Thyroid gland (tissue), 4 donors: ENCODE results near the gene GALNT9. TPM values are rescaled to one million over a fixed set of nuclear protein-coding genes. Genes with fewer than 3 reads are reported as not detected.

ENCODE experiments used
- DNase-seq, 2 donors: peaks; one replicate each; pipeline ENCODE4 v3.0.0-alpha.2; 2019
- H3K27ac ChIP-seq, 3 donors: fragments of 200-600 bp; sonication (generic); 1 replicate in 2 of 3; 2 replicates in 1 of 3; pipeline ENCODE4 v1.5.1; 2016 to 2019; ENCODE audit warnings: mild to moderate bottlenecking in 1 of 3, moderate library complexity in 1 of 3
- H3K27me3 ChIP-seq: fragments of 200-600 bp; sonication (generic); one replicate; pipeline ENCODE4 v1.5.1; 2019
- H3K36me3 ChIP-seq, 2 donors: fragments of 200-600 bp; sonication (generic); one replicate each; pipeline ENCODE4 v1.5.1; 2016 to 2019
- H3K4me1 ChIP-seq, 2 donors: fragments of 200-600 bp; sonication (generic); one replicate each; pipeline ENCODE4 v1.5.1; 2017 to 2019
- H3K4me3 ChIP-seq, 3 donors: fragments of 200-600 bp; sonication (generic); replicated peaks in 1 of 3; 1 replicate in 2 of 3; 2 replicates in 1 of 3; pipeline ENCODE4 v1.5.1; 2016; ENCODE audit warnings: mild to moderate bottlenecking in 1 of 3
- H3K9me3 ChIP-seq: fragments of 200-600 bp; sonication (generic); one replicate; pipeline ENCODE4 v1.5.1; 2017
- CTCF ChIP-seq, 6 experiments: fragments of 200-600 bp in 3 of 6; fragments of 450-650 bp in 3 of 6; sonication (generic) in 3 of 6; IDR thresholded peaks; one replicate each; pipeline ENCODE4 v1.5.1; 2016 to 2019; ENCODE audit warnings: antibody characterized with exemption in 6 of 6, mild to moderate bottlenecking in 2 of 6, inconsistent platforms in 1 of 6, moderate library complexity in 1 of 6
- POLR2A ChIP-seq, 2 donors: fragments of 450-650 bp; IDR thresholded peaks; one replicate each; pipeline ENCODE4 v1.6.1; 2017; ENCODE audit warnings: antibody characterized with exemption in 2 of 2, mild to moderate bottlenecking in 2 of 2, moderate library complexity in 1 of 2
- WGBS, 2 donors: methylation state at CpG; one replicate each; pipeline ENCODE4 v1.1.5; 2017; 5-methylcytosine and 5-hydroxymethylcytosine counted together
- intact Hi-C: fragments of 100-400 bp; cut with DNase I; formaldehyde crosslinking; loops from one replicate; pipeline ENCODE4 v1.15.1; 2023
- total RNA-seq, 4 donors: library from RNA; depleted of rRNA; stranded (reverse); fragments of >200 nt; gene quantifications; one replicate each; pipeline ENCODE4 v1.2.3, GENCODE V29; 2016

Gene GALNT9
- total RNA-seq, 4 donors from 2014 or later = 2.2 to 29.2 (median 15.9) TPM

DNA sequence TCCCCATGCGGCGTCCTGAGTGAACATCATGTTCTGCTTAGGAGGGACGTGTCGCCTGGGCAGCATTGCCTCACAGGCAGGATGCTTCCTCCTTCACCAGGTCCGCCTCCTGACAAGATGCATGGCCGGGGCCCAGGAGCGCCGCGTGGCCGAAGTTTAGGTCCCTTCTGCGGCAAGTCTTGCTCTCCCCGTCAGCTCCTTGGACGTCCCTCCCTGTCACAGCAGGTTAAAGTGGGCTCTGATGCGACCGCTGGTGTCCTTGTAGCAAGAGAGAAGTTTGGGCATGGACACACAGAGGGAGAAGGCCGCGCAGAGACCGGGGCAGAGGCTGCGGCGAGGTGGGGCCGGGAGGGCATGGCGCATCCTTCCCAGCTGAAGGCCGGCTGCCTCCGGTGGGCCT is 9.4 kb upstream of the GALNT9 start:
- intact Hi-C loops = no loop called here
- no peaks in the 10 kb centered on the region for H3K4me1 ChIP-seq
- DNase-seq = no peak
- TF ChIP-seq POLR2A (IDR thresholded peaks at IDR 0.05) (no peak), CTCF (IDR thresholded peaks at IDR 0.05) (no peak)
- no peak overlapping the region for H3K4me3 ChIP-seq
- H3K27me3 ChIP-seq = no peaks in the 10 kb centered on the region
- no peaks in the 10 kb centered on the region for H3K9me3 ChIP-seq
- H3K27ac ChIP-seq = no peak overlapping the region
- no peaks in the 10 kb centered on the region for H3K36me3 ChIP-seq
- 92 to 94% methylated on average over 18 to 20 of the region's 24 CpGs for WGBS, 2 donors

DNA sequence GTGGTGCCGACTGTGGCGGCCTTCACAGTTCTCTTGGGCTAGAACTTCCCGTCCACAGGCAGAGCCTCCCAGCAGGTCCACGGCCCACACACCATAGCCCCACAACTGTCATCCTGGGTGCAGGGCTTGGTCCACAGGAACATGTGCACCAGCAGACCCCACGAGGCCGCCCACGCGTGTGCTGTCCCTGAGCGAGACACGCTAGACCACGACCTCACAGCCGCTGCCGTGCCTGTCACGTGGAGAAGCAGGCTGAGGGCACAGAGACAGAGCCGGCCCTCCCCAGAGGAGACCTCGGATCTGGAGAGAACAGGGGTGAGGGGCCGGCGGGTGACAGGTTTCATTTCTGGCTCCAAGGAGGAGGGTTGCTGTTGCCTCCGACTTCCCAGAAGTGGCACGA is 8.9 kb upstream of the GALNT9 start:
- Histone ChIP-seq H3K9me3 (no peaks in the 10 kb centered on the region), H3K4me3 (no peak overlapping the region), H3K4me1 (no peaks in the 10 kb centered on the region), H3K27me3 (no peaks in the 10 kb centered on the region), H3K27ac (no peak overlapping the region), H3K36me3 (no peaks in the 10 kb centered on the region)
- intact Hi-C loops = no loop called here
- 88 to 93% methylated on average over 7 to 20 of the region's 20 CpGs for WGBS, 2 donors
- DNase-seq = no peak
- TF ChIP-seq CTCF (IDR thresholded peaks at IDR 0.05) = no peak
- no peak for TF ChIP-seq POLR2A (IDR thresholded peaks at IDR 0.05)

DNA sequence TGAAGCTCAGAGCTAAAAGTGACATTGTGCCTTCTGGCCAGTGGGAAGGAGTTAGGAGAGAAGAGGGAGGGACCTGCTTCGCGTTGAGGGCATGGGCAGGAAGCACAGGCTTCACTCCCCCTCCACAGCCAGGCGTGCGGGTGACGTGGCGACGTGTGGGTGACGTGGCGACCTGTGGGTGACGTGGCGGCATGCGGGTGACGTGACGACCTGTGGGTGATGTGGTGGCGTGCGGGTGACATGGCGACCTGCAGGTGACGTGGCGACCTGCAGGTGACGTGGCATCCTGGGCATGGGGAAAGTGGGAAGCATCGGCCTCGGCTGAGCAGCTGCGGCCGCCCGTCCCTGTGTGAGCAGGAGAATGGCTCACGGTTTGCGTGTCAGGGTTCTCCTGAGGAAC is 8.2 kb upstream of the GALNT9 start:
- Histone ChIP-seq H3K9me3 (no peaks in the 10 kb centered on the region), H3K27me3 (no peaks in the 10 kb centered on the region), H3K36me3 (no peaks in the 10 kb centered on the region), H3K4me3 (no peak overlapping the region), H3K4me1 (no peaks in the 10 kb centered on the region), H3K27ac (no peak overlapping the region)
- WGBS, 2 donors = 92% methylated on average over 26 to 27 of the region's 27 CpGs
- intact Hi-C loops = no loop called here
- TF ChIP-seq POLR2A (IDR thresholded peaks at IDR 0.05) = no peak
- no peak for TF ChIP-seq CTCF (IDR thresholded peaks at IDR 0.05)
- no peak for DNase-seq

- intact Hi-C loops = no loop called here
- no peaks in the 10 kb centered on the region for H3K36me3 ChIP-seq
- H3K9me3 ChIP-seq = no peaks in the 10 kb centered on the region
- H3K4me3 ChIP-seq = no peak overlapping the region
- no peaks in the 10 kb centered on the region for H3K4me1 ChIP-seq
- no peak overlapping the region for H3K27ac ChIP-seq
- WGBS, 2 donors = 88 to 90% methylated on average over 32 to 40 of the region's 41 CpGs
- no peak for DNase-seq
- TF ChIP-seq CTCF (IDR thresholded peaks at IDR 0.05) = no peak
- TF ChIP-seq POLR2A (IDR thresholded peaks at IDR 0.05) = no peak
- H3K27me3 ChIP-seq = no peaks in the 10 kb centered on the region
Measured at GRCh38 chr12:132336451-132337413, 7.3 kb upstream of the GALNT9 start.

DNA sequence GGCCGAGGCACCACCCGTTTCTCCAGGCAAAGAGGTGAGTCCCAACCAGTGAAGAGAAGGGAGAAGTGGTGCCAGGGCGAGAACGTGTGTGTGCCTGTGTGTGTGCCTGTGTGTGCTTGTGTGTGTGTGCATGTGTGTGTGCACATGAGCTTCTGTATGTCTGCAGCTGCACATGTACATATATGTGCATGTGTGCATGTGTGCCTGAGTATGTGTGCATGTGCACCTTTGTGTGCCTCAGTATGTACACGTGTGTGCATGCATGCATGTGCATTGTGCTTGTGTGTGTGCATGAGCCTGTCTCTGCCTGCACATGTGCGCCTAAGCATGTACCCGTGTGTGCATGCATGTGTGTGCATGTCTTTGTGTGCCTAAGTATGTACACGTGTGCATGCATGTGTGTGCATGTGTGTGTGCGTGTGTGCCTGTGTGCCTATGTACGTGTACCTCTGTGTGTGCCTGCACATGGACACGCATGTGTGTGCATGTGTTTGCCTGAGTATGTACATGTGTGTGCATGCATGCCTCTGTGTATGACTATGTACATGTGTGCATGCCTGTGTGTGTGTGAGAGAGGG is 5.9 kb upstream of the GALNT9 start:
- Histone ChIP-seq H3K4me3 (no peak overlapping the region), H3K9me3 (no peaks in the 10 kb centered on the region), H3K27ac (no peak overlapping the region), H3K27me3 (peaks cover under 1% of the 10 kb centered on the region), H3K36me3 (no peaks in the 10 kb centered on the region), H3K4me1 (no peaks in the 10 kb centered on the region)
- TF ChIP-seq POLR2A (IDR thresholded peaks at IDR 0.05) (no peak), CTCF (IDR thresholded peaks at IDR 0.05) (no peak)
- WGBS, 2 donors = 85 to 90% methylated on average over 10 to 11 of the region's 11 CpGs
- intact Hi-C loops = no loop called here
- DNase-seq = no peak
